T-helper 2 cell (primary cell): Measurements from ENCODE around the gene MICU1.

Experiments
- DNase-seq, 5 experiments: peaks; one replicate each; pipeline versions ENCODE4 v3.0.0 to v3.0.0-alpha.2; 2012 to 2022

MICU1 gene

GRCh38 chr10:72630144-72630543 is 4.3 kb upstream of the MICU1 start:
- DNase-seq: no peak

- DNase-seq: no peak
These were observed 520 bp upstream of the MICU1 start for GRCh38 chr10:72626444-72626754.

GRCh38 chr10:72625276-72625607 is 637 bp downstream of the MICU1 start:
- no peak for DNase-seq

GRCh38 chr10:72622271-72622670 is 3.6 kb downstream of the MICU1 start:
- DNase-seq: no peak

GRCh38 chr10:72616716-72617115 is 9.2 kb downstream of the MICU1 start:
- no peak for DNase-seq

GRCh38 chr10:72615970-72616369 is 9.9 kb downstream of the MICU1 start:
- no peak for DNase-seq

- DNase-seq: no peak
These were observed 13.6 kb downstream of the MICU1 start for GRCh38 chr10:72612203-72612826.

GRCh38 chr10:72611783-72612182 is 14.1 kb downstream of the MICU1 start:
- DNase-seq: peak in 1 of 5 experiments; percentile 54

GRCh38 chr10:72610466-72610865 is 15.4 kb downstream of the MICU1 start:
- DNase-seq: no peak

GRCh38 chr10:72605122-72605521 is 20.8 kb downstream of the MICU1 start:
- no peak for DNase-seq

- no peak for DNase-seq
These were observed 24.7 kb downstream of the MICU1 start for GRCh38 chr10:72601144-72601543.

GRCh38 chr10:72598769-72599701 is 26.8 kb downstream of the MICU1 start:
- DNase-seq: no peak

- DNase-seq: no peak
These were observed 28.0 kb downstream of the MICU1 start for GRCh38 chr10:72597897-72598296.

- DNase-seq: no peak
These were observed 30.4 kb downstream of the MICU1 start for GRCh38 chr10:72595436-72595835.

- DNase-seq: no peak
These were observed 31.9 kb downstream of the MICU1 start for GRCh38 chr10:72593963-72594362.

- no peak for DNase-seq
These were observed 37.6 kb downstream of the MICU1 start for GRCh38 chr10:72588266-72588665.

- no peak for DNase-seq
These were observed 38.3 kb downstream of the MICU1 start for GRCh38 chr10:72587568-72587967.

- DNase-seq: no peak
These were observed 51.2 kb downstream of the MICU1 start for GRCh38 chr10:72574636-72575035.

GRCh38 chr10:72573079-72573478 is 52.8 kb downstream of the MICU1 start:
- no peak for DNase-seq

- DNase-seq: no peak
These were observed 57.8 kb downstream of the MICU1 start for GRCh38 chr10:72567889-72568640.

GRCh38 chr10:72567421-72567820 is 58.5 kb downstream of the MICU1 start:
- DNase-seq: no peak

GRCh38 chr10:72564596-72564995 is 61.3 kb downstream of the MICU1 start:
- peak in 1 of 5 experiments; percentile 55 for DNase-seq

GRCh38 chr10:72563327-72563932 is 62.4 kb downstream of the MICU1 start:
- peak in 1 of 5 experiments; percentile 65 for DNase-seq
